ENCODE measurements around the gene ST7L.

The ST7L gene

DNA sequence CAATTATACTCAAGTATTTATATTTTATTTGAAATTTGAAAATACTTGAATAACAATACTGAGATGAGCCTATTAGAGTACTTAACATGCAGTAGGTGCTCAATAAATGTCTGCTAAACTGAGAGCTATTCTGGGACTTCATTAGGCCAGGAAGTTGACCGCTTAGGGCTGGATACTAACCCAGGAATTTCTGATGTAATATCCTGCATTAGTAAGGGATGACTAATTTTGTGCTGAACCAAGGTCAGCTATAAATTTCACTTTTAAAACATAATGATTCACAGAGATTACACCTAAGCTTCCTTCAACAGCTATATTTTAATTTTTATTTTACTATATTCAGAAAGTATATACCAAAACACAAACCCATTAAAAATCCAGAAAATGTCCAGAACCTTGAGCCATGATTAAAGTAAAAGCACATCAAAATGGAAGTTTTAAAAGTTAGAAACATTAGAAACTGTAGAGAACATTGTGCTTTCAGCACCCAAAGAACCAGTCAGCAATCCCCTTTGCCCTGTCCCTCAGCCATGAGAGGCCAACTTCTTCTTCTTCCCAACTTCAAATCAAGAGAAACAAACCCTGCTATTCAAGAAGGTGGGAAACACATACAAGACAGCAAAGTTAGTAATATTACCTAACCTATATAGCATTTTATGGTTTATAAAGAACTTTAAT is 74.8 kb downstream of the ST7L start:
- DNase-seq = peak in 1 of 5 donors; percentile 28

DNA sequence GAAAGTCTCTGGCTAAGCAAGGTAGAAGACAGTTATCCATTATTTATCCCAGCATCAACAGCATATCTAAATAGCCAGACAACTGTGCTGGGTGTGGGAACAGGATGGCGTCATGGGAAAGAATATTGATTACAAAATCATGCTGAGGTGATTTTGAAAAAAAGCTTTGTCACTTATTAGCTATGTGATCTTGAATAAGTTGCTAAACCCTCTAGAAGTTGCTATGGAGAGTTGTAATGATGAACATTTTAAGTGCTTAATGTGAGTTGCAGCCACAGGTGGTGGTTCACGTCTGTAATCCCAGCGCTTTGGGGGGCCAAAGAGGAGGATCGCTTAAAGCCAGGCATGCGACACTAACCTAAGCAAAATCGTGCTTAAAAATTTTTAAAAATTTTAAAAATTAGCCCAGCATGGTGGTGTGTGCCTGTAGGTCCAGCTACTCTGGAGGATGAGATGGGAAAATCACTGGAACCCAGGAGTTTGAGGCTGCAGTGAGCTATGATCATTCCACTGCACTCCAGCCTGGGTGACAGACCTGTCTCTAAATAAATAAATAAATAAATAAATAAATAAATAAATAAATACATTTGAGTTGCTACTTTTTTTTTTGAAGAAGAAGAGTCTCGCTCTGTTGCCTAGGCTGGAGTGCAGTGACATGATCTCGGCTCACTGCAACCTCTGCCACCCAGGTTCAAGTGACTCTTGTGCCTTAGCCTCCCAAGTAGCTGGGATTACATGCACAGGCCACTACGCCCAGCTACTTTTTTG is 76.6 kb downstream of the ST7L start:
- DNase-seq = no peak

DNA sequence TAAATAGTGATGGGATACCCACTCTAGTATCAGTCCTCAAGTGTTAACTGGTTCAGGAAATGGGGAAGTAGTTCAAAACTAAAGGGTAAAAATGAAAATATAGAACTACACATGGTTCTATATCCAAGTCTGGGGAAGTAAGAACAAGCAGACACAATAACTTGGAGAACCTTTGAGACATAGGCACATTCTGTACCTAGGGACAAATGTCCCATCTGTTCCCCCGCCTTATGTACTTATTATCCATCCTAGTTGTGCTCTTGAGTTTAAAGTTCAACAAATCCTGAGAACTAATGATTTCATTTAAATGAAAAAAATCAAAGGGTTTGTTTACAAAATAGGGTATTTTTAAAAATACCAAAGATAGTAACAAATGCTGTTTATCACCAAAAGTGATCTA is 77.6 kb downstream of the ST7L start:
- no peak for DNase-seq

DNA sequence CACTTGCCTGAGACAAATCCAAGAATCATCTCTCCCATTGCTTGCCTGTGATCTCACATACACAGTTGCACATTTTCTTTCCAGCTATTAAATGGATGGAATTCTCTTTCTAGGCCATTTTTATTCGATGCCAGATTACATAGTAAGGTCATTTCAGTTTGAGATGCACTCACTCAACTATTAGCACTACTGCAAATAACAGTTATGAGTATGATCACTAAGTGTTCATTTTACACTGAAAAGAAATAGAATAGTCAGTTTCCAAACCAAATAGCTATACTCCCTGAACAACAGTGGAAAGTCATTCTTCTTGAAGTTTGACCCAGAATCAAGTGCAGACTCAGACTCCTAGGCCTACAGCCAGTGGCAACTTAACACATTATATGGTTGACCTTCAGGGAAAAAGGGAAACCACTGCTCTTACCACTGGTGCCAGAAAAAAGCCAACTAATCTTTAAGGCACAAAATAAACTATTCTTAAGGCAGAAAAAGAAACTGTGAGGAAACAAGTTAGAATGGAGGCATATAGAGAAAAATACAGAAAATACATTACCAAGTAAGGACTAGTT is 78.6 kb downstream of the ST7L start:
- DNase-seq = no peak

DNA sequence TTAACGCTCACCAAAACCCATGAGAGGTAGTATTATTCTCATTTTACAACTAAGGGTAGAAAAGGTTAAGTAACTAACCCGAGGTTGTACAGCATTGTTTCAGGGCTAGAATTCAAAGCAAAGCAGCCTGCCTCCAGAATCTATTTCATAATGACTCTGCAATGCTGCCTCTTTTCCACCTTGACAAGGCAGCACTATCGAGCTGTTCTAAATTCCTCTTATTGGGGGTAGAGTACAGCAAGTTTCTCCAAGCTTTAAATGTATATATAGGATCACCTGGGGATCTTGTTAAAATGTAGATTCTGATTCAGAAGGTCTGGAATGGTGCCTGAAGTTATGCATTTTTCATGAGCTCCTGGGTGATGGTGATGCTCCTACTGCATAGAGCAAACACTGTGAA is 80.1 kb downstream of the ST7L start:
- no peak for DNase-seq

DNA sequence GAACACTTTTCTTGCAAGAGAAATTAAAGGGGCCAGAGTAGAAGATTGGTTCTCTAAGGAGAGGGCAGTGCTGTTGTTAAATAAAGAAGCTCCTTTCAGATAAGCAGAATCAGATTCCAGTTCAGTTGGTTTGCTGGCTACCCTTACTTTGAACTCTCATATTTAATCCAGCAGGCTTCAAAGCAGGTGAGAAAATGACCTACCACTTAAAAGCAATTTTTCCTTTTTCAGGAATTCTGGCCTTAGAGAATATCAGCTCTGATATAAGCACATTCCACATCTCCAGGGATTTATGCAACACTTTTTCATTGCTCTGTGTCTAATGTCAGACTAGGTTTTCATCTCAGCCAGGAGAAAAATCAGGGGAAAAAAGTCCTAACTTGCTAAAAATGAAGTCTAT is 81.5 kb downstream of the ST7L start:
- no peak for DNase-seq

DNA sequence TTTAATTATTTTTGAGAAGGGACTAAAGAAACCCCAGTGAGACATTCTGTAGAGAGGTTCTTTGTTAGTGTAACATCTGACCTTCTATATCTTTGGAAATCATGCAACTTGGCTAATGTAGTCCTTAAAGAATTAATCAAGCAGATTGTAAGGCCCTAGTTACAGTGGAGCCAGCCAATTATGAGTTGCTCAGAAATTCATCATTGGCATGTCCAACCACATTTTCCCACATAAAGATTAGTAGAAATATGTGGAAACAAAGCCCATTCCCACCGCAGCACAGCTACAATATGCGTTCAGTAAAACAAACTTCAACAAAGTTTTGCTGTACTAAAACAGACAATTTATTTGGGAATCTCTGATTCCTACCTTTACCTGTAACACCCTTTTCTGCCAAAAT is 82.4 kb downstream of the ST7L start:
- no peak for DNase-seq

DNA sequence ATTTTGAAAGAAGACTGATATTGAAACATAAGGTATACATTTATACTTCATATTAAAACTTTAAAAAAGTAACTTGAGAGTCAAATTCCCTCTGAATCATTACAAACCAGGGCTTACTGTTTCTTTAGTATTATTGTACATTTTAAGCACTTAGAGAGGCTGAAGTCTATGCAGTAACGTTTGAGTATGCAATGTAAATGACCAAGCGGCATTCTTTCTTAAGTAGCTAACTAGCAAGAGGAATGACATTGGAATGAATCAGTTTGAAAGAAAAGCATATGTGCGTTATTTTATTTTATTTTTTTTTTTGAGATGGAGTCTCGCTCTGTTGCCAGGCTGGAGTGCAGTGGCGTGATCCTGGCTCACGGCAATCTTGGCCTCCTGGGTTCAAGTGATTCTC is 85.9 kb downstream of the ST7L start:
- DNase-seq = no peak

DNA sequence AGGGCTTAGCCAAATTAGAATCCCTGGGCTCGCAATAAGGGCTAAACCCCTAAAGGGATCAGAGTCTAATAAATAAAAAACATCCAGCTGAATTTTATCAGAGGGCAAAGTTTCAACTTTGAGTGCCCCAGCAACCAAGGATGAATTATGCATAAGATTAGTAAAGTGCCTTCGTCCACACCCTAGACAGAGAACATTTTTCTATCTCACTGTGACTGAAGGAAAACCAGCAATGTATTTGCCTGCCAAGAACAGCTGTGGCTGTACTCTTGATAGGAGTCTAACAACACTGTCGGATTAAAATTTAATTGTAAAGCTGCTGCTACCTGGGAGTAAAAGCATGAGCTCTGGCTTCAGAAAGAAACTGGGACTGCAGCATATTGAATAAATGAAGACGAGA is 86.9 kb downstream of the ST7L start:
- DNase-seq = no peak

DNA sequence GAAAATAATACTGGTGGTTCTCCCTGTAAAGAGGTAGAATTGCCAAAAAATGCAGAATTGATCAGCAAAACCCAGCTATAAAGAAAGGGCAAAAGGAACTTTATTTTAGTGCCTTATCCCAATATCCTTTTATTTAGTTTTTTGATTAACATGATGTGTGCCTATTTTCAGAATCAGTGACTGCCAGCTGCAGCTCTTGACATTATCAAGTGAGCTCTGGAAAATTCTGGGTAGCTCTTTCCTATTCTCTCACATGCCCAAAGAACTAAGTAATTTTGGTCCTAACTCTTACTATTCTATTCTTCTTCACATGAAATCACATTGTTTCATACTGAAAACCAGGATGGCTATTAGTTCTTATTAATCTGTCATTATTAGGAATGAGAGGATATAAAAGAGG is 88.1 kb downstream of the ST7L start:
- no peak for DNase-seq

DNA sequence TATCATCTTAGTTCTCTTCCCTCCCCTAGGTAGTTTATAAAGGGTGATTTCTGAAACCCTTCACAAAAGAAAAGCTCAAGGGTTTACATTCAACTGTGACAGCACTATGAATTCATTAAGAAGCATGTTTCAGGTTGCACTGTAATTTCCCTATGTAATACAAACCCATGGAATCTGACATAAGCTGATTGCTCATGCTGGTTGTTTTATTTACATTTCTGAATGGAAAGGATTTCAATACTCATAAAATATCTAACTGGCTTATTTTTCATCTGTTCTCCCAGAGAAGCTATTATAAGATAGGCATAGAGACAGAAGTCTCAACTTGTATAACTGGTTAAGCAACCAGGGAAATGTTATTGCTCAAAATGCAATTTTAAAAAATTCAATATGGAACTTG is 89.6 kb downstream of the ST7L start:
- no peak for DNase-seq

DNA sequence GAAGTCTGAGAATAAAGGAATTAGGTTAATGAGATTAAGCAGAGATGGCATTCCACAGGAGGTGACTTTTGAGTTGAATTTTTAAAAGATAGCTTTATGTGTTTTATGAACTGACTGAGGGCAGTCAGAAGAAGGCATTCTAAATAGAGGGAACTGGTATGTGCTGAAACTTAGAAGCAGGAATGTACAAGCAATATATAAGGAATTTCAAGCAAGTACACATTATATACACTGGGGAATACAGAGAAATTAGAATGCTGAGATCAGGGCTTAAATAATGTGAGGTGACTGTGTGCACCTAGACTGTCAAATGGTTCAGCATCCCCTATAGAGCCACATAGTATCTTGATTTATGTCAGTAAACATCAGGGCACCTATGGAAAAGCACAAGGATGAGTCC is 90.9 kb downstream of the ST7L start:
- no peak for DNase-seq

DNA sequence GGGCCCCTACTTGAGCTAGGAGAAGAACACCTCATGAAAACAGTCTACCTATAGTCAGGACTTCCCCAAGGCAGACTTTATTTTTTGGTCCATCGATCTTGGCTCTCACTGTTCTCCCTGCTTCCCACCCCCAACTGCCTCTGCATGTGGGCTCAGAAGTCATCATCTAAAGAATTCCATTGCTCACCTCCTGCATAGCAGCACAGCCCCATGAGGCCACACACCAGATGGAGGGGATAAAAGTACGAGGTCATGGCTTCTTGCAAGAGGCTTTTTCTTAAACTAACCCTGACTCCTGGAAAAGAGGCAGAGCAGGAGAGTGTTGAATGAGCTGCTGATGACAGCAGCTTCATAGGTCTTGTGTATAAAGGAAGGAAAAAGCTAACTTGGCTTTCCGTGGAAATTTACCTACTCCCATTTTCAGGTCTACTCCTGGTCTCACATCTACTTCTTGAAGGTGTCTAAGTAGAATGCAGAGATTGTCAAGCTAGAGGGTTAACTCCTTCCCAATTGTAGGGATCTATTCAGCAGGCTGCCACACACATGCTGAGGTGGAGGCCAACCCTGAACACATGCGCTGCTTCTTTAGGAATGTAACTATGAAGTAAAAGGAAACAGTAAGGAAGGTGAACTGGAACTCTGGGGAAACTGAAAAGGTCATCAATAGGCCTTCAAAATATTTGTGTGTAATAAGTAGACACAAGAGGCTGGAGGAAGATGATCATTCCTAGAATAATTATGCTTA is 91.5 kb downstream of the ST7L start:
- DNase-seq = no peak

DNA sequence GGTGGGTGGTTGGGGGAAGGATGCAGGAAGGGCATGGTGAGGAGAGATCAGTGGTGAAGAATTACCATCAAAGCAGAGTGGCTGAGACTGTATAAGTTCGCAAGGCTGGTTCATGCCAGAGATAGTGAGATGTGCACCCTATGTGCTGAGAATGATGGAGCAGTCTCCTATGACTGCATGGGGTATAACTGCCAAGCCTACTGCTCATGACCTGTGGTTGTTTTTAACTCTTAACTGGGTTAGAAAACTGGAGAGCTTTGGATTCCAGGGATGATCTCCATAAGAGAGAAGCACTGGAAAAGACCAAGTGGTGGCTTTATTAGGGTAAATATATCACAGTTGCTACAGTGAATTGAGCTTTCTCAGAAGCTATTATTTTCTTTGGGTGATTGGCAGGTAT is 94.0 kb downstream of the ST7L start:
- no peak for DNase-seq

DNA sequence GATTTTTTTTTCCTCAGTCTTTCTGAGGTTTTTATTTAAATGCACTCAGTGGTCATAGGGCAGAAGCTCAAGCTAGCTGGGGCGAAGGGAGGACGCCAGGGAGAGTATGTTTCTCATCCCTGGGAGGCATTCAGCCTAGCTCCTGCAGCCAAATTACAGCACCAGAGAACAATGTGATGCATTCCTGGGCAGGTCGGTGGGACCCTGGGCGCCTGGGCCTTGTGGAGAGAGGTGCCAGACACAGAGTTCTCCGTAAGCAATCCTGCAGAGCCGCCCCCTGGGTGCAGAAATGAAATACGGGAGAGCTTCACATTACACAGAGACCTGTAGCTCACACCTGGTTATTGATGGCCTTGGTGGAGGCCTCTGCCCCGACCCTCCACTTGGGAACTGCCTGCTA is 94.7 kb downstream of the ST7L start:
- DNase-seq = no peak

DNA sequence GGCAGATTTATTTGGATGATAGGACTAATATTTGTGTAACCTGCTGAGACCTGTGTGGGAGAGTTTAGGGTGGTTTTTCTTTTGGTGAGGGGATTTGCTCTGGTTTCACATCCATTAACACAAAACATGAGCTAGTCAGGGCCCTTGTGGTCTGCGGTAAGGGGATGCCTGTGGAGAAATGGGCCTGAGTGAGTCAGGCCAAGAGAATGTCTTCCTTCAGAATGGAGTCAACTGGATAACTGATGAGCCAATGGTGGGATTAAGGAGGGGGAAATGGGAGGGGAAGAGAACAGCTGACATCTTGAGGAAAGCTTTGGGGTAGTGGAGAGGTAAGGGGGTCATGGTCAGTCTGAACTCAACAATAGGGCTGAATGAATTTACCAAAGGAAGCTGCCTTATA is 96.3 kb downstream of the ST7L start:
- no peak for DNase-seq

DNA sequence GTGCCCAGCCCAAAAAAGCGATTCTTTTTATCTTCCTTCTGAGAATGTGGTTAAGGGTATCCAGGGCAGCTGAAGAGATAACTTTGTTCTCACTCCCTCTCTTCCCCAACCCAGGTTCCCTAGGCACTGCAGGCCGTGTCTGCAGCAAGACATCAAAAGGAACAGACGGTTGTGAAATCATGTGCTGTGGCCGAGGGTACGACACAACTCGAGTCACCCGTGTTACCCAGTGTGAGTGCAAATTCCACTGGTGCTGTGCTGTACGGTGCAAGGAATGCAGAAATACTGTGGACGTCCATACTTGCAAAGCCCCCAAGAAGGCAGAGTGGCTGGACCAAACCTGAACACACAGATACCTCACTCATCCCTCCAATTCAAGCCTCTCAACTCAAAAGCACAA is 98.8 kb downstream of the ST7L start:
- no peak for DNase-seq

DNA sequence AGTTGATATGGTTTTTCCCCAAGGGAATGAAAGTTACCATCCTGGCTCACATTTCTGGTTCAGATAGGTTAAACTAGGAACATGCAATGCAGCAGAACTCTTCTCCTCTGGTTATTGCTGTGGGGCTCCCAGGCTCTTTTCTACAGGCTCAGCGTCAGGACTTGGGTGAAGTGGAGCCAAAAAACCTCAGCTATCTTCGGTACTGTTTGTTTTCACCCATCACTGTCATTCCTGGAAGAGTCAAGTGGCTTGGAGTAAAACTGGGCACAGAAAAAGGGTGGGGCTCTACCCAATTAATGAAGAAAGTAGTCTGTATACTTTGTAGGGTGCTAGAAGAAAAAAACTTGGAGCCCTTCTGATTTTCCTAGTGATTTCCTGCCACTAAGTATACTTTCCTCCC is 100.8 kb downstream of the ST7L start:
- DNase-seq = no peak

DNA sequence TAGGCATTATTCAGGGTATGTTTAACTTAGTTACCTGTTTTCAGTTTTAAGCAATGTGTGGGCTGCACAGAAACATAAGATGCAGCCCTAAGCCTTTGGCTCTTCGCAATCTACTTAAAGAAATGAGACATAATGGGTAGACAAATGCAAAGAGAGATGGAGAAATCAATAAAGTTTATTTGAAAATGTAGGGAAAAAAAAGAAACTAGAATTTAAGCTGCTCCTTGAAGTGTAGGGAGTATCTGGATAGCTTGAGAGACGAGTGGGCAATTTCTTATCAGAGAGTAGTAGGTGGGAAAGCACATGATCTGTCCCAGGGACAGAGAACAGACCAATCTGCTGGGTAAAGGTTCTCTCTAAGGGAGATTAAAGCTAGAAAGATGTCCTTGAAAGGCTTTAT is 101.3 kb downstream of the ST7L start:
- no peak for DNase-seq

DNA sequence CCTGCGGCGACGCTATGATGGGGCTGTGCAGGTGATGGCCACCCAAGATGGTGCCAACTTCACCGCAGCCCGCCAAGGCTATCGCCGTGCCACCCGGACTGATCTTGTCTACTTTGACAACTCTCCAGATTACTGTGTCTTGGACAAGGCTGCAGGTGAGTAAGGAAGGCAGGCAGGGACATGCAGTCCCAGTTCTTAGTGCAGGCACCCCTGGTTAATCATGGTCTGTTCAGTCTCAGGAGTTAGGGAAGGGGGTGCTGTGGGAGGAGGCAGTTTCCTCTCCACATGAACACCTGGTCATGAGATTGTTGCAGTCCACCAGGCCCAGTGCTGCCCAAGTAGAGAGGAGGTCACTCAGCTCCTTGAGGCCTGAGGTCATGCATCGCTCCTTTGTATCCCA is 101.7 kb downstream of the ST7L start:
- no peak for DNase-seq

DNA sequence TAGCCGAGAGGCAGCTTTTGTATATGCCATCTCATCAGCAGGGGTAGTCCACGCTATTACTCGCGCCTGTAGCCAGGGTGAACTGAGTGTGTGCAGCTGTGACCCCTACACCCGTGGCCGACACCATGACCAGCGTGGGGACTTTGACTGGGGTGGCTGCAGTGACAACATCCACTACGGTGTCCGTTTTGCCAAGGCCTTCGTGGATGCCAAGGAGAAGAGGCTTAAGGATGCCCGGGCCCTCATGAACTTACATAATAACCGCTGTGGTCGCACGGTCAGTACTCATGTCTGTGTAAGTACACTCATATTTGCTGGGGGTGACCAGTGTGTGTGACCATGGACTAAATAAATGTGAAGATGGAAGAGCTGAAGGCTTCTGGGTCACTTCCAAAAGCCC is 102.8 kb downstream of the ST7L start:
- no peak for DNase-seq

DNA sequence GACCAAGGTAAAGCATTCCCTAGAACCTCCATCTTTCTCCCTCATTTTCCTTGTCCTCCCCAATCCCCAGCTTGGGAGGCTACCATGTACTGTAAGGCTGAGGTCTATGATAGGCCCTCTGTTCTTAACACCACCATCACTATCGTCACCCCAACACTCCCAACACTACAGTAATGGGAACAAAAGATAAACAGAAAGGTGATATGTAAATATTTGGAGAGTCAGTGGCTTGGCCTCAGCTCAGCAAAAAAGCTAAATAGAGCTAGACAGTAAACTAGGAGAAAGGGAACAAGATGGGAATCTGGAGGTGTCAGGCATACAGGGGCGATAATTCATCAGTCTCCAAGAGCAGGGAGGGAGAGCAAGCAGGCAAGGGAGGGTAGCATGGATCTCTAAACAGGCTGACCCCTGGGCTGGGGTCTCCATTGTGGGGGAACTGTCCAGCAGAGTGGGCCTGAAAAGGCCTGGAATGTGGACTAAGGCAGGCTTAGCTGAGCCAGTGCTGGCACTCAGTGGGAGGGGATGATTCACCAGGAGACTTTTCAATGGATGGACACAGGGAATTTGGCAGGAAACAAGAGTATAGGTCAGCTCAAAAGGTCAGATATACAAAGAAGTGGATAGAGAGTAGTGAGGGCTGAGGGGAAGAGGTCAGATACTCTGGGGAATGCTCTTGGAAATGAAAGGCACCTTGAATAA is 103.5 kb downstream of the ST7L start:
- no peak for DNase-seq

DNA sequence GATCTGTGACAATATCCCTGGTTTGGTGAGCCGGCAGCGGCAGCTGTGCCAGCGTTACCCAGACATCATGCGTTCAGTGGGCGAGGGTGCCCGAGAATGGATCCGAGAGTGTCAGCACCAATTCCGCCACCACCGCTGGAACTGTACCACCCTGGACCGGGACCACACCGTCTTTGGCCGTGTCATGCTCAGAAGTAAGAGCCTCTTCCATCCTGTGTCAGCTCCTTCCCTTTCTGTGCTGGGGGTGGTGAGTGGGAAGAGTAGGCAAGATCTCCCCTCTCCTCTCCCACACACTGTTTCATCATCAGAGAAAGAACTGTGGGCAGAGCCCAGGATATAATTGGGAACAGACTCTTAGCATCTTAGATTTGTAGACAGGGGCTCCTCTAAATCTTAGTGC is 104.0 kb downstream of the ST7L start:
- no peak for DNase-seq

Measured in T-helper 1 cell (primary cell).